Activated CD4-positive, alpha-beta T cell treated with anti-CD3 and anti-CD28 coated beads for 24 hours (primary cell): ENCODE measurements around the gene TEX36.
"Not testable (repeated sequence)": the region's sequence is repeated elsewhere in the genome, so short reads cannot be mapped to it uniquely, and the experiment has no call there.

Source experiments
- DNase-seq, 2 donors: peaks; one replicate each; pipeline ENCODE4 v3.0.0-alpha.2; 2020; ENCODE audit warnings: low read depth in 2 of 2

The TEX36 gene

GRCh38 chr10:125631806-125632205, 51.2 kb downstream of the TEX36 start:
- no peak for DNase-seq

- no peak for DNase-seq
Observed at GRCh38 chr10:125629758-125630376, 53.1 kb downstream of the TEX36 start.

GRCh38 chr10:125628104-125629049, 54.6 kb downstream of the TEX36 start:
- DNase-seq, result no peak

GRCh38 chr10:125627646-125628045, 55.3 kb downstream of the TEX36 start:
- no peak for DNase-seq

GRCh38 chr10:125626671-125627070, 56.3 kb downstream of the TEX36 start:
- no peak for DNase-seq

GRCh38 chr10:125625586-125625985, 57.4 kb downstream of the TEX36 start:
- no peak for DNase-seq

- no peak for DNase-seq
Observed at GRCh38 chr10:125624800-125625199, 58.2 kb downstream of the TEX36 start.

GRCh38 chr10:125621052-125621451, 61.9 kb downstream of the TEX36 start:
- no peak for DNase-seq

- no peak for DNase-seq
Observed at GRCh38 chr10:125620401-125620800, 62.6 kb downstream of the TEX36 start.

- DNase-seq, result not testable (repeated sequence)
Observed at GRCh38 chr10:125613062-125613461, 69.9 kb downstream of the TEX36 start.

- DNase-seq, result no peak
Observed at GRCh38 chr10:125611756-125612155, 71.2 kb downstream of the TEX36 start.

GRCh38 chr10:125611216-125611615, 71.7 kb downstream of the TEX36 start:
- DNase-seq, result no peak

- DNase-seq, result no peak
Observed at GRCh38 chr10:125609859-125610258, 73.1 kb downstream of the TEX36 start.

GRCh38 chr10:125608474-125608873, 74.5 kb downstream of the TEX36 start:
- DNase-seq, result no peak

- DNase-seq, result no peak
Observed at GRCh38 chr10:125607689-125608290, 75.2 kb downstream of the TEX36 start.

GRCh38 chr10:125606414-125607010, 76.5 kb downstream of the TEX36 start:
- no peak for DNase-seq
